ENCODE measurements around the gene COL4A3.

Gene COL4A3

DNA sequence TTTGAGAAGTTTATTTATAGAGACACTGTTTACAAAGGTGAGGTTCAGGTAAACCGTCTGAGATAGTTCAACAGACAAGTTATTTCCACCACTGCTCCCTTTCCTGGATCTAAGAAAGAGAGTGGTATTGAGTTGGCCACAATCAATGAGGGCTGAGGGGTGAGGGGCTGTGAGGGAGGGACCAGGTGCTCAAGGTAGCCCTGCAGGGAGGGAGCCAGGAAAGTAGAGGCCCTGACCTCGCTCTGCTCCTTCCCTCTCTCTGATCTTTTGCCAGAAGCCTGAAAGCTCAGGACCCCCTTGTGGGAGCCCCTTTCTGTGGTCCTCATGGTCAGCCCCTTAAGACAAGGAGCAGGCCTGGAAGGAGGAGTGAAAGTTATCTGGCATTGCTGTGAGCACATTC lies 29.8 kb downstream of the COL4A3 start:
- no peak for TF ChIP-seq EZH2 (IDR thresholded peaks at IDR 0.05; ENCODE audit: borderline replicate concordance, low read length)
- TF ChIP-seq, protein P1, sequence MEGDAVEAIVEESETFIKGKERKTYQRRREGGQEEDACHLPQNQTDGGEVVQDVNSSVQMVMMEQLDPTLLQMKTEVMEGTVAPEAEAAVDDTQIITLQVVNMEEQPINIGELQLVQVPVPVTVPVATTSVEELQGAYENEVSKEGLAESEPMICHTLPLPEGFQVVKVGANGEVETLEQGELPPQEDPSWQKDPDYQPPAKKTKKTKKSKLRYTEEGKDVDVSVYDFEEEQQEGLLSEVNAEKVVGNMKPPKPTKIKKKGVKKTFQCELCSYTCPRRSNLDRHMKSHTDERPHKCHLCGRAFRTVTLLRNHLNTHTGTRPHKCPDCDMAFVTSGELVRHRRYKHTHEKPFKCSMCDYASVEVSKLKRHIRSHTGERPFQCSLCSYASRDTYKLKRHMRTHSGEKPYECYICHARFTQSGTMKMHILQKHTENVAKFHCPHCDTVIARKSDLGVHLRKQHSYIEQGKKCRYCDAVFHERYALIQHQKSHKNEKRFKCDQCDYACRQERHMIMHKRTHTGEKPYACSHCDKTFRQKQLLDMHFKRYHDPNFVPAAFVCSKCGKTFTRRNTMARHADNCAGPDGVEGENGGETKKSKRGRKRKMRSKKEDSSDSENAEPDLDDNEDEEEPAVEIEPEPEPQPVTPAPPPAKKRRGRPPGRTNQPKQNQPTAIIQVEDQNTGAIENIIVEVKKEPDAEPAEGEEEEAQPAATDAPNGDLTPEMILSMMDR (IDR thresholded peaks at IDR 0.05; ENCODE audit: low read length), result no peak
- Histone ChIP-seq H2AFZ (ENCODE audit: low read length) (no peak overlapping the region), H3K27ac (ENCODE audit: low read depth, low read length, poor library complexity, severe bottlenecking) (no peak overlapping the region), H3K36me3 (ENCODE audit: insufficient read depth, low read length) (peaks cover 13% of the 10 kb centered on the region), H3K9me3 (ENCODE audit: low read length) (no peaks in the 10 kb centered on the region), H4K20me1 (ENCODE audit: insufficient read depth, low read length) (no peaks in the 10 kb centered on the region), H3K9ac (ENCODE audit: low read length) (no peak overlapping the region), H3K27me3 (ENCODE audit: insufficient read depth, low read length) (no peaks in the 10 kb centered on the region), H3K9me2 (ENCODE audit: low read depth, low read length) (no peaks in the 10 kb centered on the region), H3K4me1 (ENCODE audit: insufficient read depth, low read length, severe bottlenecking) (no peaks in the 10 kb centered on the region), H3K79me2 (ENCODE audit: insufficient read depth, low read length) (peaks cover 7% of the 10 kb centered on the region; the same call in 1 of the 2 replicates), H3K4me2 (ENCODE audit: low read length) (no peak overlapping the region), H3K4me3 (ENCODE audit: low read depth, low read length, poor library complexity, severe bottlenecking) (no peak overlapping the region), H3F3A (ENCODE audit: insufficient read depth, low read length) (no peaks in the 10 kb centered on the region; the same call in 1 of the 2 replicates)

DNA sequence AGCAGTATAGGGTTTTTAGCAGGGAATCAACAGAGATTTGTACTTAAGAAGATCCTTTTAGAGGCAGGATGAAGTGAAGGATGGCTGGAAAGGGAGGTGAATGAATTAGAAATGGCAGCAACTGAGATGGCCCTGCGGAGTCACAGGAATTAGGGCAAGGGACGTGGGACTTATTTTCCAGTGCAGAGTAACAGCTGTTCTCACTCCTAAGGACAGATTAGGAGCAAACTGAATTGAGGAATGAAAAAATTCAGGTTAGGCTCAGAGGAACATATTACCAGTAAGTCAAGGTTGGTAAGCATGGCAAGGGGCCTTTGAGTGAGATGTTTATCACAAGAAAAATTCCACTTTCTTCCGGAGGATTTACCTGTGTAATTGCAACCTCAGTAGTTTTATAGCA lies 34.4 kb downstream of the COL4A3 start:
- no peak overlapping the region for H3K4me3 ChIP-seq (ENCODE audit: low read depth, low read length, poor library complexity, severe bottlenecking)
- H3K4me2 ChIP-seq (ENCODE audit: low read length), result no peak overlapping the region
- no peaks in the 10 kb centered on the region for H4K20me1 ChIP-seq (ENCODE audit: insufficient read depth, low read length)
- H3K36me3 ChIP-seq (ENCODE audit: insufficient read depth, low read length), result peaks cover 7% of the 10 kb centered on the region
- H3K27me3 ChIP-seq (ENCODE audit: insufficient read depth, low read length), result no peaks in the 10 kb centered on the region
- no peak overlapping the region for H3K27ac ChIP-seq (ENCODE audit: low read depth, low read length, poor library complexity, severe bottlenecking)
- no peaks in the 10 kb centered on the region; the same call in 1 of the 2 replicates for H3F3A ChIP-seq (ENCODE audit: insufficient read depth, low read length)
- no peaks in the 10 kb centered on the region for H3K9me2 ChIP-seq (ENCODE audit: low read depth, low read length)
- no peaks in the 10 kb centered on the region for H3K79me2 ChIP-seq (ENCODE audit: insufficient read depth, low read length)
- H3K4me1 ChIP-seq (ENCODE audit: insufficient read depth, low read length, severe bottlenecking), result no peaks in the 10 kb centered on the region
- no peaks in the 10 kb centered on the region for H3K9me3 ChIP-seq (ENCODE audit: low read length)
- no peak overlapping the region for H2AFZ ChIP-seq (ENCODE audit: low read length)
- TF ChIP-seq EZH2 (IDR thresholded peaks at IDR 0.05; ENCODE audit: borderline replicate concordance, low read length), result no peak
- TF ChIP-seq, protein P1 (IDR thresholded peaks at IDR 0.05; ENCODE audit: low read length), result no peak
- H3K9ac ChIP-seq (ENCODE audit: low read length), result no peak overlapping the region

DNA sequence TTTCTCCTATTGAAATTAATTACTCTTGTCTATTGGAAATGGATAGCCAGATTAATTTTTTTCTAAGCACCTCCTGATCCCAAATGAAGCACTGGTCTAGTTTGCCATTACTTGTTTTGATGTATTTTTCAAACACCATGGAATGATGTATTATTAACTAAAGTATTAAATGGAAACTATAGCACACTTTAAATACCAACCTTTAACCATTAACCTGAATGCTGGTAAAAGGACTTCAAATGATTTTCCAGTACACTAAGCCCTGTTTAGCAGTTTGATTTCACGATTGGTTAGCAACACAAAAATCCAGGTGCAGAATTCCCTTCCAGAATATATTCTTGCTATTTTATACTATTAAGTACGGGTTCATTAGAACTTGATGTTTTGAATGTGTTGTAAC lies 37.3 kb downstream of the COL4A3 start:
- H3K9ac ChIP-seq (ENCODE audit: low read length), result no peak overlapping the region
- H2AFZ ChIP-seq (ENCODE audit: low read length), result no peak overlapping the region
- H3K36me3 ChIP-seq (ENCODE audit: insufficient read depth, low read length), result peaks cover 7% of the 10 kb centered on the region
- H3K4me3 ChIP-seq (ENCODE audit: low read depth, low read length, poor library complexity, severe bottlenecking), result no peak overlapping the region
- H3K9me2 ChIP-seq (ENCODE audit: low read depth, low read length), result no peaks in the 10 kb centered on the region
- no peak overlapping the region for H3K4me2 ChIP-seq (ENCODE audit: low read length)
- H3K9me3 ChIP-seq (ENCODE audit: low read length), result no peaks in the 10 kb centered on the region
- no peaks in the 10 kb centered on the region for H3K27me3 ChIP-seq (ENCODE audit: insufficient read depth, low read length)
- H3K4me1 ChIP-seq (ENCODE audit: insufficient read depth, low read length, severe bottlenecking), result no peaks in the 10 kb centered on the region
- no peak overlapping the region for H3K27ac ChIP-seq (ENCODE audit: low read depth, low read length, poor library complexity, severe bottlenecking)
- no peaks in the 10 kb centered on the region for H3K79me2 ChIP-seq (ENCODE audit: insufficient read depth, low read length)
- H4K20me1 ChIP-seq (ENCODE audit: insufficient read depth, low read length), result no peaks in the 10 kb centered on the region
- no peaks in the 10 kb centered on the region; the same call in 1 of the 2 replicates for H3F3A ChIP-seq (ENCODE audit: insufficient read depth, low read length)
- TF ChIP-seq, protein P1 (IDR thresholded peaks at IDR 0.05; ENCODE audit: low read length), result no peak
- no peak for TF ChIP-seq EZH2 (IDR thresholded peaks at IDR 0.05; ENCODE audit: borderline replicate concordance, low read length)

All from OCI-LY1 (cell line).